ENCODE results near the gene TMEM179B. TPM values are rescaled to one million over a fixed set of nuclear protein-coding genes. Genes with fewer than 3 reads are reported as not detected.
"Not testable (repeated sequence)": the region's sequence is repeated elsewhere in the genome, so short reads cannot be mapped to it uniquely, and the experiment has no call there.

TMEM179B gene
- total and polyA plus RNA-seq, 2 of the 4 experiments (the other 2 are of a cell fraction) = 29.4 to 67.1 TPM

GRCh38 chr11:62749931-62750330 is 37.3 kb upstream of the TMEM179B start:
- H3K36me3 ChIP-seq (ENCODE audit: control insufficient read depth, insufficient read depth, low read length) = peaks cover 13% of the 10 kb centered on the region
- H2BK20ac ChIP-seq (ENCODE audit: low read depth, low read length); CTCF ChIA-PET; H4K20me1 ChIP-seq (ENCODE audit: insufficient read depth, low read length); H3K4me3 ChIP-seq (ENCODE audit: insufficient read depth, low read depth, low read length); H3K27me3 ChIP-seq (ENCODE audit: control insufficient read depth, insufficient read depth, low read length); ATAC-seq (ENCODE audit: low read depth); H2BK120ac ChIP-seq (ENCODE audit: low read depth, low read length); H2BK15ac ChIP-seq (ENCODE audit: low read depth, low read length); H2AK9ac ChIP-seq (replicated peaks; ENCODE audit: low read depth, low read length, poor library complexity); in situ Hi-C loops (cut with MboI; ENCODE audit: low sequenced_read_pairs); H4K5ac ChIP-seq (ENCODE audit: low read depth, low read length); H3K18ac ChIP-seq (ENCODE audit: low read depth, low read length); H3K14ac ChIP-seq (replicated peaks; ENCODE audit: low read depth, low read length); H3K9me3 ChIP-seq (ENCODE audit: control insufficient read depth, insufficient read depth, low read length); DNase-seq; intact Hi-C loops (cut with micrococcal nuclease); H3K4ac ChIP-seq (ENCODE audit: low read depth, low read length); POLR2A ChIA-PET (ENCODE audit: unreplicated experiment); H3K23ac ChIP-seq (ENCODE audit: low read depth, low read length); H3K9me1 ChIP-seq (ENCODE audit: insufficient read depth, low read length); H3K56ac ChIP-seq (ENCODE audit: extremely low read depth, insufficient read depth, low read length); H4K91ac ChIP-seq (ENCODE audit: insufficient read depth, low read depth, low read length); H3K4me1 ChIP-seq (ENCODE audit: control insufficient read depth, insufficient read depth, low read length); dilution Hi-C loops (cut with HindIII; ENCODE audit: low sequenced_read_pairs, unreplicated experiment); H2AFZ ChIP-seq (replicated peaks; ENCODE audit: low read length, poor library complexity); H3K9ac ChIP-seq (ENCODE audit: low read depth, low read length); BruUV-seq (replicated peaks); H3K27ac ChIP-seq (ENCODE audit: insufficient read depth, low read length); H4K8ac ChIP-seq (ENCODE audit: low read depth in 2 of 2, low read length in 2 of 2); H2BK5ac ChIP-seq (ENCODE audit: low read depth, low read length, poor library complexity, severe bottlenecking); H3K4me2 ChIP-seq (ENCODE audit: low read depth, low read length); H2AK5ac ChIP-seq (ENCODE audit: low read depth, low read length): not testable (repeated sequence)
- WGBS, 2 experiments (ENCODE audit: extremely low coverage in 2 of 2, insufficient read length in 1 of 2) = 98% methylated on average over 4 of the region's 5 CpGs; no CpG with 5 or more reads in 1 of the 2 experiments
- H3K79me1 ChIP-seq (ENCODE audit: low read depth in 1 of 2, low read length in 2 of 2) = peaks cover 20 to 41% of the 10 kb centered on the region in 2 experiments

Measured in IMR-90 (cell line).